OCI-LY7 (cell line): Measurements from ENCODE around the gene BPIFA3. TPM values are rescaled to one million over a fixed set of nuclear protein-coding genes. Genes with fewer than 3 reads are reported as not detected.

ENCODE experiments used
- BruUV-seq: library from RNA; stranded (reverse); fragments of 400-500 nt; replicated peaks from 2 replicates; lab custom pipeline; 2021; lab: Mats Ljungman, UMichigan
- CTCF ChIA-PET: fragments of 300-600 bp; sonication (Branson Sonifier 250); formaldehyde crosslinking; loops from one replicate; lab custom pipeline; 2022; ENCODE audit warnings: antibody characterized with exemption; ENCODE audit not compliant: unreplicated experiment; lab: Charles Lee
- POLR2A ChIA-PET: fragments of 300-600 bp; sonication (Branson Sonifier 250); formaldehyde crosslinking; loops from one replicate; lab custom pipeline; 2022; ENCODE audit warnings: antibody characterized with exemption; lab: Charles Lee
- DNase-seq: peaks from one replicate; pipeline ENCODE4 v3.0.0-alpha.2; 2015; ENCODE audit warnings: low spot score
- H2AFZ ChIP-seq: fragments of 200-600 bp; sonication (generic), shearing (Covaris generic); 2 replicates; pipeline ENCODE4 v1.6.1; 2014; ENCODE audit warnings: mild to moderate bottlenecking, antibody characterized with exemption, low read length, moderate library complexity
- H3K27ac ChIP-seq: fragments of 200-600 bp; sonication (generic); 2 replicates; pipeline ENCODE4 v1.5.1; 2014; ENCODE audit warnings: mixed run types, low read depth, mild to moderate bottlenecking, moderate library complexity, low read length, inconsistent platforms; ENCODE audit not compliant: poor library complexity, severe bottlenecking
- H3K36me3 ChIP-seq: fragments of 200-600 bp; sonication (generic); 2 replicates; pipeline ENCODE4 v1.6.1; 2014; ENCODE audit warnings: mild to moderate bottlenecking, antibody characterized with exemption, low read length, moderate library complexity, mixed read lengths; ENCODE audit not compliant: insufficient read depth
- H3K4me1 ChIP-seq: fragments of 200-600 bp; sonication (generic); 2 replicates; pipeline ENCODE4 v1.5.1; 2014; ENCODE audit warnings: mild to moderate bottlenecking, low read length; ENCODE audit not compliant: insufficient read depth, poor library complexity, severe bottlenecking
- H3K4me2 ChIP-seq: fragments of 200-600 bp; sonication (generic); 2 replicates; pipeline ENCODE4 v1.6.1; 2014; ENCODE audit warnings: mild to moderate bottlenecking, low read length
- H3K4me3 ChIP-seq: fragments of 200-600 bp; sonication (generic); 2 replicates; pipeline ENCODE4 v1.5.1; 2014; ENCODE audit warnings: mild to moderate bottlenecking, low read depth, low read length; ENCODE audit not compliant: poor library complexity, severe bottlenecking
- H3K79me2 ChIP-seq: fragments of 200-600 bp; sonication (generic); 2 replicates; pipeline ENCODE4 v1.6.1; 2016; ENCODE audit warnings: low read depth, mild to moderate bottlenecking, low read length, moderate library complexity, mixed read lengths; ENCODE audit not compliant: insufficient read depth
- H3K9me2 ChIP-seq: fragments of 200-600 bp; sonication (generic); 2 replicates; pipeline ENCODE4 v1.6.1; 2016; ENCODE audit warnings: mild to moderate bottlenecking, low read length, mixed read lengths; ENCODE audit not compliant: insufficient read depth
- H3K9me3 ChIP-seq: fragments of 200-600 bp; sonication (generic); 2 replicates; pipeline ENCODE4 v1.6.1; 2014; ENCODE audit warnings: mild to moderate bottlenecking, mixed run types, low read length, mixed read lengths
- H4K20me1 ChIP-seq: fragments of 200-600 bp; sonication (generic); 2 replicates; pipeline ENCODE4 v1.6.1; 2014; ENCODE audit warnings: mild to moderate bottlenecking, antibody characterized with exemption, low read length, moderate library complexity, mixed read lengths; ENCODE audit not compliant: insufficient read depth
- EZH2phosphoT487 ChIP-seq: fragments of 200-600 bp; sonication (generic); IDR thresholded peaks from 2 replicates; pipeline ENCODE4 v1.6.1; 2018; ENCODE audit warnings: low read depth, borderline replicate concordance, mild to moderate bottlenecking, mixed run types, antibody characterized with exemption, low read length, moderate library complexity, mixed read lengths
- intact Hi-C: fragments of 100-400 bp; cut with micrococcal nuclease; formaldehyde crosslinking; loops from one replicate; pipeline ENCODE4 v1.10.0; 2022; ENCODE audit not compliant: unreplicated experiment
- total RNA-seq, 2 experiments: library from RNA; depleted of rRNA in 1 of 2; stranded (reverse); fragments of >200 nt in 1 of 2; shearing (Covaris generic) in 1 of 2; gene quantifications; 2 replicates each; pipeline ENCODE4 v1.2.3, GENCODE V29; 2014 to 2022
- TF ChIP-seq, protein P1 (sequence below): fragments of 200-600 bp; sonication (generic); conservative IDR thresholded peaks from 2 replicates; pipeline ENCODE4 v1.5.1; 2014; ENCODE audit warnings: mild to moderate bottlenecking, antibody characterized with exemption, low read length, moderate library complexity, mixed read lengths

The BPIFA3 gene
- total RNA-seq, 2 experiments from 2014 or later: not detected

DNA sequence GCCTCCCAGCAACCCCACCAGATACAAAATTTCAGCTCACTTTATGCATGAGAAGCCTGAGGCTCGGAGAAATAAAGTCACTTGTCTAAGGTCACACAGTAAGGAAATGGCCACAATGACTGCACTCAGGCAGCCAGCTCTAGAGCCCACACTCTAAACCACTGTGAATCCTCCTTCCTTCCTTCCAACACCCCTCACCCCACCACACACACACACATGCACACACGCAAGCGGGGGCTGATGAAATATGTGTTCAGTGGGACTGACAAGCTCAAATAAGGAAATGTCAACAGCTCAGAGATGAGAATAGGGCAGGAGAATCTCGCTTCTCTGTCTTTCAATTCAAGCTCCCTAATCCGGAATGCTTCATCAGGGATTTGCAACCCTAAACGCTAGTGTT is 12.7 kb downstream of the BPIFA3 start:
- no peak for TF ChIP-seq EZH2phosphoT487
- TF ChIP-seq, protein P1, sequence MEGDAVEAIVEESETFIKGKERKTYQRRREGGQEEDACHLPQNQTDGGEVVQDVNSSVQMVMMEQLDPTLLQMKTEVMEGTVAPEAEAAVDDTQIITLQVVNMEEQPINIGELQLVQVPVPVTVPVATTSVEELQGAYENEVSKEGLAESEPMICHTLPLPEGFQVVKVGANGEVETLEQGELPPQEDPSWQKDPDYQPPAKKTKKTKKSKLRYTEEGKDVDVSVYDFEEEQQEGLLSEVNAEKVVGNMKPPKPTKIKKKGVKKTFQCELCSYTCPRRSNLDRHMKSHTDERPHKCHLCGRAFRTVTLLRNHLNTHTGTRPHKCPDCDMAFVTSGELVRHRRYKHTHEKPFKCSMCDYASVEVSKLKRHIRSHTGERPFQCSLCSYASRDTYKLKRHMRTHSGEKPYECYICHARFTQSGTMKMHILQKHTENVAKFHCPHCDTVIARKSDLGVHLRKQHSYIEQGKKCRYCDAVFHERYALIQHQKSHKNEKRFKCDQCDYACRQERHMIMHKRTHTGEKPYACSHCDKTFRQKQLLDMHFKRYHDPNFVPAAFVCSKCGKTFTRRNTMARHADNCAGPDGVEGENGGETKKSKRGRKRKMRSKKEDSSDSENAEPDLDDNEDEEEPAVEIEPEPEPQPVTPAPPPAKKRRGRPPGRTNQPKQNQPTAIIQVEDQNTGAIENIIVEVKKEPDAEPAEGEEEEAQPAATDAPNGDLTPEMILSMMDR: no peak
- Histone ChIP-seq H2AFZ (no peak overlapping the region), H3K9me2 (no peaks in the 10 kb centered on the region), H3K4me2 (no peak overlapping the region), H3K4me3 (no peak overlapping the region), H3K36me3 (no peaks in the 10 kb centered on the region), H3K9me3 (no peaks in the 10 kb centered on the region), H3K79me2 (no peaks in the 10 kb centered on the region), H4K20me1 (no peaks in the 10 kb centered on the region), H3K4me1 (no peaks in the 10 kb centered on the region), H3K27ac (no peak overlapping the region)
- intact Hi-C loops: no loop called here
- BruUV-seq: no TSS peak
- POLR2A ChIA-PET: interaction anchor here (1.1 kb wide), 1 partner anchor 17 kb away, joined by 3 read pairs; no protein-coding TSS in a partner anchor
- CTCF ChIA-PET: interaction anchor here (0.6 kb wide), 1 partner anchor 18 kb away, joined by 3 read pairs; no protein-coding TSS in a partner anchor
- no peak for DNase-seq

DNA sequence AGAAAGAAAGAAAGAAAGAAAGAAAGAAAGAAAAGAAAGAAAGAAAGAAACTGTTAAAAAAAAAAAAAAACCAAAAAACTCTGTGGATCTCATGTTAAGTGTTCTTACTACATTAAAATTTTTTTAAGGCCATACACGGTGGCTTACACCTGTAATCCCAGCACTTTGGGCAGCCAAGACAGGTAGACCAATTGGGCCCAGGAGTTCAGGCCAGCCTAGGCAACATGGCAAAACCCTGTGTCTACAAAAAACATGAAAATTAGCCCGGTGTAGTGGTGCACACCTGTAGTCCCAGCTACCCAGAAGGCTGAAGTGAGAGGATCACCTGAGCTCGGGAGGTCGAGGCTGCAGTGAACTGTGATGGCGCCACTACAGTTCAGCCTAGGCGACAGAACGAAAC is 14.1 kb downstream of the BPIFA3 start:
- Histone ChIP-seq H3K27ac (no peak overlapping the region), H3K79me2 (no peaks in the 10 kb centered on the region), H3K4me2 (no peak overlapping the region), H3K4me3 (no peak overlapping the region), H3K9me2 (no peaks in the 10 kb centered on the region), H4K20me1 (no peaks in the 10 kb centered on the region), H2AFZ (no peak overlapping the region), H3K4me1 (no peaks in the 10 kb centered on the region), H3K36me3 (no peaks in the 10 kb centered on the region), H3K9me3 (no peaks in the 10 kb centered on the region)
- DNase-seq: no peak
- ChIA-PET CTCF (no interaction called here), POLR2A (no interaction called here)
- BruUV-seq: no TSS peak
- intact Hi-C loops: no loop called here
- TF ChIP-seq EZH2phosphoT487: no peak
- TF ChIP-seq, protein P1: no peak

DNA sequence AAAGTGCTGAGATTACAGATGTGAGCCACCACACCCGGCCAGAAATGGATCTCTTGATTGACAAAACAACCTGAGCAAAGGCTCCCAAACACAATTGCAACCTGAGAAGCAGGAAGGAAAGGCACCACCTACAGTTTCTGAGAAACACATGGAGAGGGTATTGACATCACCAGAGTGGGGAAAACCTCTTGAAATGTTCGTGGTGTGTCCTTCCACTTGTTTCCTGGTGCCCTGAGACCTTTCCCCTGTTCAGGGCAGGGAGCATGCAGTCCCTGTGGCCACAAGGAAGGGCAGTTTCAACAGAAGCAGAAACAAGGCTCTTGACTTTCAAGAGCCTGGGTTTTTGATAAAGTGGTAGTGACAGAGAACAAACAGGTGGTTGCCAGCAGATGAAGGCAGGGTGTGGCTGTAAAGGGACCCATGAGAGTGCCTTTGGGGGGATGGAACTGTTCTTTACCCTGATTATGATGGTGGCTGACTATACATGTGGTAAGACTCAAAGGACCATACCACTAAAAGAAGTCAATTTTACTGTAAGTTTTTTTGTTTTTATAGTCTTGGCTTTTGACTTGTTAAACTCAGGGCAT is 15.4 kb downstream of the BPIFA3 start:
- no TSS peak for BruUV-seq

More for the DNA sequence above, 15.4 kb downstream of the BPIFA3 start:
- intact Hi-C loops: no loop called here
- H3K36me3 ChIP-seq: no peaks in the 10 kb centered on the region
- H3K9me3 ChIP-seq: no peaks in the 10 kb centered on the region
- no peak overlapping the region for H3K27ac ChIP-seq
- H3K4me1 ChIP-seq: no peaks in the 10 kb centered on the region
- H3K9me2 ChIP-seq: no peaks in the 10 kb centered on the region
- H3K4me2 ChIP-seq: no peak overlapping the region
- ChIA-PET CTCF (no interaction called here), POLR2A (no interaction called here)
- no peaks in the 10 kb centered on the region for H3K79me2 ChIP-seq
- TF ChIP-seq EZH2phosphoT487: no peak
- TF ChIP-seq, protein P1: no peak
- no peaks in the 10 kb centered on the region for H4K20me1 ChIP-seq
- DNase-seq: no peak
- H2AFZ ChIP-seq: no peak overlapping the region
- no peak overlapping the region for H3K4me3 ChIP-seq
